Transverse colon (tissue), 4 donors: Measurements from ENCODE around the gene HSPA12A.

Experiments
- POLR2AphosphoS5 ChIP-seq, 3 donors: sonication (generic); formaldehyde crosslinking; IDR thresholded peaks; one replicate each; pipeline ENCODE4 v1.6.1; 2016; ENCODE audit warnings: antibody characterized with exemption in 3 of 3
- TF ChIP-seq, protein P1 (sequence below), 5 experiments: fragments of 200-600 bp in 3 of 5; fragments of 450-650 bp in 2 of 5; sonication (generic) in 3 of 5; IDR thresholded peaks; 1 replicate in 2 of 5; 2 replicates in 3 of 5; pipeline ENCODE4 v1.5.1; 2016 to 2017; ENCODE audit warnings: antibody characterized with exemption in 5 of 5, inconsistent platforms in 3 of 5, mild to moderate bottlenecking in 2 of 5, moderate library complexity in 1 of 5

- TF ChIP-seq, protein P1, sequence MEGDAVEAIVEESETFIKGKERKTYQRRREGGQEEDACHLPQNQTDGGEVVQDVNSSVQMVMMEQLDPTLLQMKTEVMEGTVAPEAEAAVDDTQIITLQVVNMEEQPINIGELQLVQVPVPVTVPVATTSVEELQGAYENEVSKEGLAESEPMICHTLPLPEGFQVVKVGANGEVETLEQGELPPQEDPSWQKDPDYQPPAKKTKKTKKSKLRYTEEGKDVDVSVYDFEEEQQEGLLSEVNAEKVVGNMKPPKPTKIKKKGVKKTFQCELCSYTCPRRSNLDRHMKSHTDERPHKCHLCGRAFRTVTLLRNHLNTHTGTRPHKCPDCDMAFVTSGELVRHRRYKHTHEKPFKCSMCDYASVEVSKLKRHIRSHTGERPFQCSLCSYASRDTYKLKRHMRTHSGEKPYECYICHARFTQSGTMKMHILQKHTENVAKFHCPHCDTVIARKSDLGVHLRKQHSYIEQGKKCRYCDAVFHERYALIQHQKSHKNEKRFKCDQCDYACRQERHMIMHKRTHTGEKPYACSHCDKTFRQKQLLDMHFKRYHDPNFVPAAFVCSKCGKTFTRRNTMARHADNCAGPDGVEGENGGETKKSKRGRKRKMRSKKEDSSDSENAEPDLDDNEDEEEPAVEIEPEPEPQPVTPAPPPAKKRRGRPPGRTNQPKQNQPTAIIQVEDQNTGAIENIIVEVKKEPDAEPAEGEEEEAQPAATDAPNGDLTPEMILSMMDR (IDR thresholded peaks at IDR 0.05) = no peak
- TF ChIP-seq POLR2AphosphoS5 (IDR thresholded peaks at IDR 0.05) = no peak
These were observed 1.4 kb downstream of the HSPA12A start for GRCh38 chr10:116740971-116741370.
